ENCODE data around the gene ROBO1. TPM values are rescaled to one million over a fixed set of nuclear protein-coding genes. Genes with fewer than 3 reads are reported as not detected.

Gene ROBO1
- total RNA-seq, 1 donor from 2014 or later = 7.1 TPM

- intact Hi-C loops (cut with micrococcal nuclease) = no loop called here
- Histone ChIP-seq H3K27ac (replicated peaks) (no peak overlapping the region), H3K36me3 (no peaks in the 10 kb centered on the region), H3K9me3 (replicated peaks) (no peaks in the 10 kb centered on the region), H3K4me1 (no peaks in the 10 kb centered on the region), H3K4me3 (no peak overlapping the region), H3K27me3 (ENCODE audit: low read depth) (no peaks in the 10 kb centered on the region)
- DNase-seq = no peak
- no peak for TF ChIP-seq CTCF (IDR thresholded peaks at IDR 0.05; ENCODE audit: borderline replicate concordance)
These were observed 377.4 kb downstream of the ROBO1 start for GRCh38 chr3:79390352-79390751.

- no peak overlapping the region for H3K4me3 ChIP-seq
- TF ChIP-seq CTCF (IDR thresholded peaks at IDR 0.05; ENCODE audit: borderline replicate concordance) = no peak
- no peaks in the 10 kb centered on the region for H3K9me3 ChIP-seq (replicated peaks)
- no peak overlapping the region for H3K27ac ChIP-seq (replicated peaks)
- H3K4me1 ChIP-seq = no peaks in the 10 kb centered on the region
- intact Hi-C loops (cut with micrococcal nuclease) = no loop called here
- no peak for DNase-seq
- no peaks in the 10 kb centered on the region for H3K36me3 ChIP-seq
- no peaks in the 10 kb centered on the region for H3K27me3 ChIP-seq (ENCODE audit: low read depth)
These were observed 382.6 kb downstream of the ROBO1 start for GRCh38 chr3:79385211-79385610.

GRCh38 chr3:79383402-79384012, 384.3 kb downstream of the ROBO1 start:
- H3K36me3 ChIP-seq = no peaks in the 10 kb centered on the region
- intact Hi-C loops (cut with micrococcal nuclease) = no loop called here
- no peak for DNase-seq
- H3K9me3 ChIP-seq (replicated peaks) = no peaks in the 10 kb centered on the region
- no peak overlapping the region for H3K27ac ChIP-seq (replicated peaks)
- no peak for TF ChIP-seq CTCF (IDR thresholded peaks at IDR 0.05; ENCODE audit: borderline replicate concordance)
- no peaks in the 10 kb centered on the region for H3K4me1 ChIP-seq
- no peaks in the 10 kb centered on the region for H3K27me3 ChIP-seq (ENCODE audit: low read depth)
- H3K4me3 ChIP-seq = no peak overlapping the region

- Histone ChIP-seq H3K4me1 (no peaks in the 10 kb centered on the region), H3K4me3 (no peak overlapping the region), H3K27me3 (ENCODE audit: low read depth) (no peaks in the 10 kb centered on the region), H3K9me3 (replicated peaks) (no peaks in the 10 kb centered on the region), H3K36me3 (no peaks in the 10 kb centered on the region), H3K27ac (replicated peaks) (no peak overlapping the region)
- DNase-seq = no peak
- no peak for TF ChIP-seq CTCF (IDR thresholded peaks at IDR 0.05; ENCODE audit: borderline replicate concordance)
- intact Hi-C loops (cut with micrococcal nuclease) = no loop called here
These were observed 387.2 kb downstream of the ROBO1 start for GRCh38 chr3:79380581-79380980.

GRCh38 chr3:79378064-79378463, 389.7 kb downstream of the ROBO1 start:
- H3K4me1 ChIP-seq = no peaks in the 10 kb centered on the region
- no peak overlapping the region for H3K4me3 ChIP-seq
- H3K27me3 ChIP-seq (ENCODE audit: low read depth) = no peaks in the 10 kb centered on the region
- no peak for TF ChIP-seq CTCF (IDR thresholded peaks at IDR 0.05; ENCODE audit: borderline replicate concordance)
- intact Hi-C loops (cut with micrococcal nuclease) = no loop called here
- H3K27ac ChIP-seq (replicated peaks) = no peak overlapping the region
- no peaks in the 10 kb centered on the region for H3K9me3 ChIP-seq (replicated peaks)
- H3K36me3 ChIP-seq = no peaks in the 10 kb centered on the region
- no peak for DNase-seq

All from left ventricle myocardium inferior (tissue), 1 donor.